OCI-LY1 (cell line): Measurements from ENCODE around the gene EDA.

ENCODE experiments used
- H2AFZ ChIP-seq: fragments of 200-600 bp; sonication (generic), shearing (Covaris generic); 2 replicates; pipeline ENCODE4 v1.6.0; 2014; ENCODE audit warnings: antibody characterized with exemption, mild to moderate bottlenecking, low read length
- H3F3A ChIP-seq: fragments of 200-600 bp; sonication (generic), shearing (Covaris generic); 2 replicates; pipeline ENCODE4 v1.6.0; 2014; ENCODE audit warnings: mild to moderate bottlenecking, antibody characterized with exemption, low read length, moderate library complexity; ENCODE audit not compliant: insufficient read depth
- H3K27ac ChIP-seq: fragments of 200-600 bp; sonication (generic); 2 replicates; pipeline ENCODE4 v1.5.1; 2014; ENCODE audit warnings: low read length, mixed run types, mild to moderate bottlenecking, low read depth; ENCODE audit not compliant: poor library complexity, severe bottlenecking
- H3K27me3 ChIP-seq: fragments of 200-600 bp; sonication (generic); 2 replicates; pipeline ENCODE4 v1.6.0; 2014; ENCODE audit warnings: antibody characterized with exemption, mild to moderate bottlenecking, low read length, moderate library complexity; ENCODE audit not compliant: insufficient read depth
- H3K36me3 ChIP-seq: fragments of 200-600 bp; sonication (generic); 2 replicates; pipeline ENCODE4 v1.6.1; 2014; ENCODE audit warnings: mild to moderate bottlenecking, antibody characterized with exemption, low read length, moderate library complexity, mixed read lengths; ENCODE audit not compliant: insufficient read depth
- H3K4me1 ChIP-seq: fragments of 200-600 bp; sonication (generic); 2 replicates; pipeline ENCODE4 v1.5.1; 2014; ENCODE audit warnings: mild to moderate bottlenecking, low read length, moderate library complexity; ENCODE audit not compliant: insufficient read depth, severe bottlenecking
- H3K4me2 ChIP-seq: fragments of 200-600 bp; sonication (generic), shearing (Covaris generic); 2 replicates; pipeline ENCODE4 v1.6.1; 2014; ENCODE audit warnings: low read length
- H3K4me3 ChIP-seq: fragments of 200-600 bp; sonication (generic); 2 replicates; pipeline ENCODE4 v1.5.1; 2014; ENCODE audit warnings: low read length, low read depth, mild to moderate bottlenecking, mixed read lengths; ENCODE audit not compliant: poor library complexity, severe bottlenecking
- H3K79me2 ChIP-seq: fragments of 200-600 bp; shearing (Covaris generic); 2 replicates; pipeline ENCODE4 v1.6.1; 2016; ENCODE audit warnings: mixed run types, low read length, mixed read lengths; ENCODE audit not compliant: insufficient read depth
- H3K9ac ChIP-seq: fragments of 200-600 bp; sonication (generic), shearing (Covaris generic); 2 replicates; pipeline ENCODE4 v1.6.1; 2014; ENCODE audit warnings: mild to moderate bottlenecking, low read length, mixed read lengths
- H3K9me2 ChIP-seq: fragments of 200-600 bp; sonication (generic), shearing (Covaris generic); 2 replicates; pipeline ENCODE4 v1.6.1; 2014; ENCODE audit warnings: low read depth, mild to moderate bottlenecking, low read length, mixed read lengths
- H3K9me3 ChIP-seq: fragments of 200-600 bp; shearing (Covaris generic); 2 replicates; pipeline ENCODE4 v1.6.1; 2014; ENCODE audit warnings: low read length, mixed read lengths
- H4K20me1 ChIP-seq: fragments of 200-600 bp; sonication (generic), shearing (Covaris generic); 2 replicates; pipeline ENCODE4 v1.6.0; 2016; ENCODE audit warnings: mild to moderate bottlenecking, low read length; ENCODE audit not compliant: insufficient read depth
- CTCF ChIP-seq: fragments of 200-600 bp; sonication (generic), shearing (Covaris generic); IDR thresholded peaks from 2 replicates; pipeline ENCODE4 v1.5.1; 2017; ENCODE audit warnings: mild to moderate bottlenecking, antibody characterized with exemption, low read length, moderate library complexity, mixed read lengths
- EZH2 ChIP-seq: fragments of 200-600 bp; sonication (generic), shearing (Covaris generic); IDR thresholded peaks from 2 replicates; pipeline ENCODE4 v1.8.0; 2017; ENCODE audit warnings: borderline replicate concordance, mixed run types, mild to moderate bottlenecking, antibody characterized with exemption, low read length, moderate library complexity, mixed read lengths

Gene EDA

GRCh38 chrX:70034646-70035045 is 418.7 kb downstream of the EDA start:
- H3K9ac ChIP-seq: no peak overlapping the region
- no peak overlapping the region for H2AFZ ChIP-seq
- H3K27ac ChIP-seq: no peak overlapping the region
- H3F3A ChIP-seq: no peaks in the 10 kb centered on the region
- TF ChIP-seq CTCF (no peak), EZH2 (no peak)
- no peaks in the 10 kb centered on the region for H3K4me1 ChIP-seq
- H3K36me3 ChIP-seq: no peaks in the 10 kb centered on the region
- H3K4me3 ChIP-seq: no peak overlapping the region
- H3K27me3 ChIP-seq: no peaks in the 10 kb centered on the region
- no peaks in the 10 kb centered on the region for H3K9me3 ChIP-seq
- no peak overlapping the region for H3K4me2 ChIP-seq
- no peaks in the 10 kb centered on the region for H4K20me1 ChIP-seq
- H3K79me2 ChIP-seq: no peaks in the 10 kb centered on the region
- no peaks in the 10 kb centered on the region for H3K9me2 ChIP-seq

- Histone ChIP-seq H3K9ac (no peak overlapping the region), H3K9me3 (no peaks in the 10 kb centered on the region), H3K9me2 (no peaks in the 10 kb centered on the region), H3F3A (no peaks in the 10 kb centered on the region), H2AFZ (no peak overlapping the region), H3K4me1 (no peaks in the 10 kb centered on the region), H3K79me2 (no peaks in the 10 kb centered on the region), H3K27me3 (no peaks in the 10 kb centered on the region), H3K4me2 (no peak overlapping the region), H3K4me3 (no peak overlapping the region), H3K27ac (no peak overlapping the region), H3K36me3 (no peaks in the 10 kb centered on the region), H4K20me1 (no peaks in the 10 kb centered on the region)
- TF ChIP-seq CTCF (no peak), EZH2 (no peak)
These were observed 422.6 kb downstream of the EDA start for GRCh38 chrX:70038515-70038914.

GRCh38 chrX:70038951-70039350 is 423.0 kb downstream of the EDA start:
- H3K4me1 ChIP-seq: no peaks in the 10 kb centered on the region
- H3K4me3 ChIP-seq: no peak overlapping the region
- TF ChIP-seq CTCF: no peak
- TF ChIP-seq EZH2: no peak
- no peaks in the 10 kb centered on the region for H3K79me2 ChIP-seq
- no peaks in the 10 kb centered on the region for H3K36me3 ChIP-seq
- H3K27ac ChIP-seq: no peak overlapping the region
- no peak overlapping the region for H3K4me2 ChIP-seq
- H3K9me3 ChIP-seq: no peaks in the 10 kb centered on the region
- H3K27me3 ChIP-seq: no peaks in the 10 kb centered on the region
- no peaks in the 10 kb centered on the region for H4K20me1 ChIP-seq
- H3K9ac ChIP-seq: no peak overlapping the region
- H2AFZ ChIP-seq: no peak overlapping the region
- H3K9me2 ChIP-seq: no peaks in the 10 kb centered on the region
- H3F3A ChIP-seq: no peaks in the 10 kb centered on the region
